ENCODE results near the gene STH. TPM values are rescaled to one million over a fixed set of nuclear protein-coding genes. Genes with fewer than 3 reads are reported as not detected.

STH gene
- total RNA-seq, 1 experiment from 2014 or later, result not detected

- DNase-seq, result no peak
- Histone ChIP-seq H3K36me3 (ENCODE audit: control insufficient read depth, insufficient read depth, low read length) (peaks cover 14% of the 10 kb centered on the region), H3K4me3 (ENCODE audit: low read depth, low read length) (no peak overlapping the region), H3K4me1 (no peaks in the 10 kb centered on the region), H3K9me3 (no peaks in the 10 kb centered on the region), H3K27me3 (replicated peaks; ENCODE audit: control insufficient read depth, insufficient read depth, low read length) (no peaks in the 10 kb centered on the region)
- Mint-ChIP-seq H3K4me3 (ENCODE audit: unreplicated experiment) (no peak overlapping the region), H3K27me3 (ENCODE audit: insufficient read depth, unreplicated experiment) (no peaks in the 10 kb centered on the region), H3K27ac (ENCODE audit: unreplicated experiment) (no peak overlapping the region), H3K9me3 (ENCODE audit: unreplicated experiment) (no peaks in the 10 kb centered on the region), H3K36me3 (ENCODE audit: insufficient read depth, unreplicated experiment) (peaks cover 85% of the 10 kb centered on the region), H3K4me1 (ENCODE audit: low read depth, unreplicated experiment) (no peaks in the 10 kb centered on the region)
- intact Hi-C loops (cut with micrococcal nuclease; ENCODE audit: unreplicated experiment), result no loop called here
- ChIA-PET CTCF (interaction anchor here (0.7 kb wide), 1 partner anchor 155 kb away, joined by 4 read pairs; the partner anchor contains the start of gene KANSL1), POLR2A (no interaction called here)
- TF ChIP-seq CTCF (IDR thresholded peaks at IDR 0.05; ENCODE audit: insufficient read depth in 1 of 2, low read depth in 1 of 2, low read length in 1 of 2, severe bottlenecking in 1 of 2, unreplicated experiment in 1 of 2), result no peak
- BruUV-seq (replicated peaks), result no TSS peak
These were observed 39.4 kb downstream of the STH start for GRCh38 chr17:46038414-46038813.

GRCh38 chr17:46038937-46039336 is 39.9 kb downstream of the STH start:
- no peaks in the 10 kb centered on the region for H3K27me3 Mint-ChIP-seq (ENCODE audit: insufficient read depth, unreplicated experiment)

GRCh38 chr17:46039592-46040186 is 40.6 kb downstream of the STH start:
- no peaks in the 10 kb centered on the region for H3K9me3 Mint-ChIP-seq (ENCODE audit: unreplicated experiment)
- H3K27me3 Mint-ChIP-seq (ENCODE audit: insufficient read depth, unreplicated experiment), result no peaks in the 10 kb centered on the region
- peaks cover 8% of the 10 kb centered on the region for H3K4me1 Mint-ChIP-seq (ENCODE audit: low read depth, unreplicated experiment)
- ChIA-PET POLR2A (interaction anchor here (0.5 kb wide), 1 partner anchor 93 kb away, joined by 3 read pairs; no protein-coding TSS in a partner anchor), CTCF (interaction anchor here (1.1 kb wide), 1 partner anchor 173 kb away, joined by 3 read pairs; no protein-coding TSS in a partner anchor)
- no peaks in the 10 kb centered on the region for H3K27me3 ChIP-seq (replicated peaks; ENCODE audit: control insufficient read depth, insufficient read depth, low read length)
- no peak for DNase-seq
- TF ChIP-seq CTCF (IDR thresholded peaks at IDR 0.05; ENCODE audit: insufficient read depth in 1 of 2, low read depth in 1 of 2, low read length in 1 of 2, severe bottlenecking in 1 of 2, unreplicated experiment in 1 of 2), result no peak
- H3K9me3 ChIP-seq, result no peaks in the 10 kb centered on the region
- no peak overlapping the region for H3K4me3 ChIP-seq (ENCODE audit: low read depth, low read length)
- H3K4me1 ChIP-seq, result no peaks in the 10 kb centered on the region
- peaks cover 14% of the 10 kb centered on the region for H3K36me3 ChIP-seq (ENCODE audit: control insufficient read depth, insufficient read depth, low read length)
- no peak overlapping the region for H3K27ac Mint-ChIP-seq (ENCODE audit: unreplicated experiment)
- H3K36me3 Mint-ChIP-seq (ENCODE audit: insufficient read depth, unreplicated experiment), result peaks cover 85% of the 10 kb centered on the region
- no TSS peak for BruUV-seq (replicated peaks)
- intact Hi-C loops (cut with micrococcal nuclease; ENCODE audit: unreplicated experiment), result no loop called here
- no peak overlapping the region for H3K4me3 Mint-ChIP-seq (ENCODE audit: unreplicated experiment)

More at GRCh38 chr17:46038937-46039336, 39.9 kb downstream of the STH start:
- no peak overlapping the region for H3K27ac Mint-ChIP-seq (ENCODE audit: unreplicated experiment)
- ChIA-PET CTCF (interaction anchor here (1.1 kb wide), 1 partner anchor 174 kb away, joined by 3 read pairs; no protein-coding TSS in a partner anchor), POLR2A (interaction anchor here (0.5 kb wide), 1 partner anchor 94 kb away, joined by 3 read pairs; no protein-coding TSS in a partner anchor)
- H3K4me3 Mint-ChIP-seq (ENCODE audit: unreplicated experiment), result no peak overlapping the region
- H3K9me3 ChIP-seq, result no peaks in the 10 kb centered on the region
- H3K27me3 ChIP-seq (replicated peaks; ENCODE audit: control insufficient read depth, insufficient read depth, low read length), result no peaks in the 10 kb centered on the region
- TF ChIP-seq CTCF (IDR thresholded peaks at IDR 0.05; ENCODE audit: insufficient read depth in 1 of 2, low read depth in 1 of 2, low read length in 1 of 2, severe bottlenecking in 1 of 2, unreplicated experiment in 1 of 2), result no peak
- DNase-seq, result no peak
- no peaks in the 10 kb centered on the region for H3K4me1 ChIP-seq
- H3K9me3 Mint-ChIP-seq (ENCODE audit: unreplicated experiment), result no peaks in the 10 kb centered on the region
- peaks cover 14% of the 10 kb centered on the region for H3K36me3 ChIP-seq (ENCODE audit: control insufficient read depth, insufficient read depth, low read length)
- peaks cover under 1% of the 10 kb centered on the region for H3K4me1 Mint-ChIP-seq (ENCODE audit: low read depth, unreplicated experiment)
- no TSS peak for BruUV-seq (replicated peaks)
- H3K36me3 Mint-ChIP-seq (ENCODE audit: insufficient read depth, unreplicated experiment), result peaks cover 85% of the 10 kb centered on the region
- no peak overlapping the region for H3K4me3 ChIP-seq (ENCODE audit: low read depth, low read length)
- intact Hi-C loops (cut with micrococcal nuclease; ENCODE audit: unreplicated experiment), result no loop called here

Measured in Caco-2 (cell line).